ENCODE measurements around the gene MAX.

The MAX gene

GRCh38 chr14:65103150-65103760, 938 bp upstream of the MAX start (continued):
- TF ChIP-seq ZBTB26 (tag by site-specific recombination; optimal IDR thresholded peaks at IDR 0.05) (no peak), CTCF (tag by site-specific recombination; IDR thresholded peaks at IDR 0.05) (no peak; the same call in 1 of the 2 replicates), ZBTB49 (tag by site-specific recombination; IDR thresholded peaks at IDR 0.05; ENCODE audit: low read depth) (no peak), ZNF19 (tag by site-specific recombination; IDR thresholded peaks at IDR 0.05; ENCODE audit: low read depth) (no peak), PATZ1 (tag by site-specific recombination; IDR thresholded peaks at IDR 0.05) (peak; percentile 44; the same call in 1 of the 2 replicates), GLIS2 (tag by site-specific recombination; IDR thresholded peaks at IDR 0.05) (no peak), ATF2 (tag by site-specific recombination; IDR thresholded peaks at IDR 0.05; ENCODE audit: low read depth) (no peak), BCL6B (tag by site-specific recombination; IDR thresholded peaks at IDR 0.05) (no peak), ZNF548 (tag by site-specific recombination; IDR thresholded peaks at IDR 0.05) (no peak), ZNF830 (tag by site-specific recombination; IDR thresholded peaks at IDR 0.05; ENCODE audit: low read depth) (no peak), OVOL3 (tag by site-specific recombination; IDR thresholded peaks at IDR 0.05) (no peak), ZNF610 (tag by site-specific recombination; IDR thresholded peaks at IDR 0.05; ENCODE audit: borderline replicate concordance) (no peak), BCL11A (tag by site-specific recombination; IDR thresholded peaks at IDR 0.05; ENCODE audit: low read depth) (no peak), ZNF366 (tag by site-specific recombination; conservative IDR thresholded peaks at IDR 0.05) (no peak), MEIS1 (CRISPR knock-in tag; IDR thresholded peaks at IDR 0.05; ENCODE audit: borderline replicate concordance) (no peak), ZNF571 (tag by site-specific recombination; IDR thresholded peaks at IDR 0.05) (no peak), ZNF561 (tag by site-specific recombination; IDR thresholded peaks at IDR 0.05; ENCODE audit: borderline replicate concordance) (no peak; the same call in 1 of the 2 replicates), ZNF175 (tag by site-specific recombination; IDR thresholded peaks at IDR 0.05) (no peak), ZNF121 (tag by site-specific recombination; IDR thresholded peaks at IDR 0.05) (no peak), ZBTB6 (tag by site-specific recombination; IDR thresholded peaks at IDR 0.05) (no peak; the same call in 1 of the 2 replicates), ZNF266 (tag by site-specific recombination; IDR thresholded peaks at IDR 0.05; ENCODE audit: low read depth) (no peak), KLF7 (tag by site-specific recombination; IDR thresholded peaks at IDR 0.05; ENCODE audit: borderline replicate concordance) (no peak), ZNF707 (tag by site-specific recombination; IDR thresholded peaks at IDR 0.05) (no peak), ZNF391 (tag by site-specific recombination; IDR thresholded peaks at IDR 0.05; ENCODE audit: borderline replicate concordance, low read depth) (no peak), PRDM1 (tag by site-specific recombination; IDR thresholded peaks at IDR 0.05) (no peak), ZNF473 (tag by site-specific recombination; IDR thresholded peaks at IDR 0.05) (no peak)
